Ovary (tissue), 3 donors: ENCODE data around the gene RBM47.

Experiments used
- POLR2A ChIP-seq: fragments of 450-650 bp; IDR thresholded peaks from one replicate; pipeline ENCODE4 v1.6.1; 2017; ENCODE audit warnings: antibody characterized with exemption, mild to moderate bottlenecking, moderate library complexity
- TF ChIP-seq, protein P1 (sequence below), 3 donors: fragments of 450-650 bp in 2 of 3; fragments of 200-600 bp in 1 of 3; IDR thresholded peaks; one replicate each; pipeline versions ENCODE4 v1.5.1 to v1.8.0; 2016 to 2022; ENCODE audit warnings: antibody characterized with exemption in 3 of 3, mild to moderate bottlenecking in 1 of 3
- donor health status: DM: no; HTN: no; CAD: no.

DNA sequence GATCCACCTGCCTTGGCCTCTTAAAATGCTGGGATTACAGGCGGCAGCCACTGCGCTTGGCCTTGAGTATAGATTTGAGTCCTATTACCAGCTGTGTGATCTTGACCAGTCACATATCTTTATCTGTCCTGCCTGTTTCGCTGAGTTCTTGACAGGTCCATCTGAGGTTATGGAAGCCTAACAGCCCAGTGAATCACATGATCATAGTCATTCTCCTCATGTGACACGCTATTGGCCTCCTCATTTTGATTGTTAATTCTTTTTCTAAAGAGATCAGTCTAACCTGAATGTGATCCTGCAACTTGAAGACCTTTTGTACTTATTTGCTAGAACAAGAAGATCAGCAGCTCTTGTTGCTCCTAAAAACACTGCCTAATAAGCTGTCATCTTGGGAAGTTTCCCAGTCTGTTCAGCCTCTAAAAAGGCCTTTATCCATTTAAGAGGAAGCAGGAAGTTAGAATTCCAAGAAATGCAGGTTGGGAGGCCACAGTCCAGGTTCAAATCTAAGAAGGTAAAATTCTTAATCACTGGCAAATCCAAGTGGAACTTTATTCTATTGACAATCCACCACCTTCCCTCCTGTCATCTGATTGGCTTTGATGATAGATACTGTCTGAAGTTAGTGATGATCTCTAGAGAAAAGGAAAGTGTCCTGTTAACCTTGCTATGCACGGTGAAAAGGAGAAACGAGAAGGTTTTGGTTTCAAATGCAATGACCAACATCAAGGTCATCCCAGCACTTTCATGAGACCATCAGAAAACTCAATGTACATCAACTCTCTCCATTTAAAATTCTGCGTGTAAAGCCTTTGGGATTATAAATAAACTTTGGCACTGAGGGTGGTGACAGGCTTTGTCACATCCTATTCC is 207.6 kb downstream of the RBM47 start:
- TF ChIP-seq POLR2A, result no peak
- TF ChIP-seq, protein P1, sequence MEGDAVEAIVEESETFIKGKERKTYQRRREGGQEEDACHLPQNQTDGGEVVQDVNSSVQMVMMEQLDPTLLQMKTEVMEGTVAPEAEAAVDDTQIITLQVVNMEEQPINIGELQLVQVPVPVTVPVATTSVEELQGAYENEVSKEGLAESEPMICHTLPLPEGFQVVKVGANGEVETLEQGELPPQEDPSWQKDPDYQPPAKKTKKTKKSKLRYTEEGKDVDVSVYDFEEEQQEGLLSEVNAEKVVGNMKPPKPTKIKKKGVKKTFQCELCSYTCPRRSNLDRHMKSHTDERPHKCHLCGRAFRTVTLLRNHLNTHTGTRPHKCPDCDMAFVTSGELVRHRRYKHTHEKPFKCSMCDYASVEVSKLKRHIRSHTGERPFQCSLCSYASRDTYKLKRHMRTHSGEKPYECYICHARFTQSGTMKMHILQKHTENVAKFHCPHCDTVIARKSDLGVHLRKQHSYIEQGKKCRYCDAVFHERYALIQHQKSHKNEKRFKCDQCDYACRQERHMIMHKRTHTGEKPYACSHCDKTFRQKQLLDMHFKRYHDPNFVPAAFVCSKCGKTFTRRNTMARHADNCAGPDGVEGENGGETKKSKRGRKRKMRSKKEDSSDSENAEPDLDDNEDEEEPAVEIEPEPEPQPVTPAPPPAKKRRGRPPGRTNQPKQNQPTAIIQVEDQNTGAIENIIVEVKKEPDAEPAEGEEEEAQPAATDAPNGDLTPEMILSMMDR (IDR thresholded peaks at IDR 0.05), result no peak
